Esophagus squamous epithelium (tissue), 4 donors: Measurements from ENCODE around the gene SH2D3A.

Experiments
- POLR2A ChIP-seq, 4 donors: fragments of 450-650 bp; IDR thresholded peaks; one replicate each; pipeline ENCODE4 v1.6.1; 2017; ENCODE audit warnings: antibody characterized with exemption in 4 of 4, mild to moderate bottlenecking in 4 of 4, moderate library complexity in 3 of 4
- TF ChIP-seq, protein P1 (sequence below), 6 experiments: fragments of 450-650 bp in 4 of 6; fragments of 200-600 bp in 2 of 6; sonication (generic) in 2 of 6; IDR thresholded peaks; one replicate each; pipeline ENCODE4 v1.5.1; 2016 to 2019; ENCODE audit warnings: antibody characterized with exemption in 6 of 6, mild to moderate bottlenecking in 4 of 6, moderate library complexity in 4 of 6

- TF ChIP-seq, protein P1, sequence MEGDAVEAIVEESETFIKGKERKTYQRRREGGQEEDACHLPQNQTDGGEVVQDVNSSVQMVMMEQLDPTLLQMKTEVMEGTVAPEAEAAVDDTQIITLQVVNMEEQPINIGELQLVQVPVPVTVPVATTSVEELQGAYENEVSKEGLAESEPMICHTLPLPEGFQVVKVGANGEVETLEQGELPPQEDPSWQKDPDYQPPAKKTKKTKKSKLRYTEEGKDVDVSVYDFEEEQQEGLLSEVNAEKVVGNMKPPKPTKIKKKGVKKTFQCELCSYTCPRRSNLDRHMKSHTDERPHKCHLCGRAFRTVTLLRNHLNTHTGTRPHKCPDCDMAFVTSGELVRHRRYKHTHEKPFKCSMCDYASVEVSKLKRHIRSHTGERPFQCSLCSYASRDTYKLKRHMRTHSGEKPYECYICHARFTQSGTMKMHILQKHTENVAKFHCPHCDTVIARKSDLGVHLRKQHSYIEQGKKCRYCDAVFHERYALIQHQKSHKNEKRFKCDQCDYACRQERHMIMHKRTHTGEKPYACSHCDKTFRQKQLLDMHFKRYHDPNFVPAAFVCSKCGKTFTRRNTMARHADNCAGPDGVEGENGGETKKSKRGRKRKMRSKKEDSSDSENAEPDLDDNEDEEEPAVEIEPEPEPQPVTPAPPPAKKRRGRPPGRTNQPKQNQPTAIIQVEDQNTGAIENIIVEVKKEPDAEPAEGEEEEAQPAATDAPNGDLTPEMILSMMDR (IDR thresholded peaks at IDR 0.05), result no peak
- no peak for TF ChIP-seq POLR2A (IDR thresholded peaks at IDR 0.05)
Measured at GRCh38 chr19:6707011-6707657, 60.1 kb downstream of the SH2D3A start.
